NCI-H1930 (cell line): ENCODE data around the gene GBP3.
"Not testable (repeated sequence)": the region's sequence is repeated elsewhere in the genome, so short reads cannot be mapped to it uniquely, and the experiment has no call there.

Experiments
- DNase-seq, 2 experiments: peaks; one replicate each; lab custom pipeline; 2025; lab: John Stamatoyannopoulos, UW

GBP3 gene, protein sequence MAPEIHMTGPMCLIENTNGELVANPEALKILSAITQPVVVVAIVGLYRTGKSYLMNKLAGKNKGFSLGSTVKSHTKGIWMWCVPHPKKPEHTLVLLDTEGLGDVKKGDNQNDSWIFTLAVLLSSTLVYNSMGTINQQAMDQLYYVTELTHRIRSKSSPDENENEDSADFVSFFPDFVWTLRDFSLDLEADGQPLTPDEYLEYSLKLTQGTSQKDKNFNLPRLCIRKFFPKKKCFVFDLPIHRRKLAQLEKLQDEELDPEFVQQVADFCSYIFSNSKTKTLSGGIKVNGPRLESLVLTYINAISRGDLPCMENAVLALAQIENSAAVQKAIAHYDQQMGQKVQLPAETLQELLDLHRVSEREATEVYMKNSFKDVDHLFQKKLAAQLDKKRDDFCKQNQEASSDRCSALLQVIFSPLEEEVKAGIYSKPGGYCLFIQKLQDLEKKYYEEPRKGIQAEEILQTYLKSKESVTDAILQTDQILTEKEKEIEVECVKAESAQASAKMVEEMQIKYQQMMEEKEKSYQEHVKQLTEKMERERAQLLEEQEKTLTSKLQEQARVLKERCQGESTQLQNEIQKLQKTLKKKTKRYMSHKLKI

DNA sequence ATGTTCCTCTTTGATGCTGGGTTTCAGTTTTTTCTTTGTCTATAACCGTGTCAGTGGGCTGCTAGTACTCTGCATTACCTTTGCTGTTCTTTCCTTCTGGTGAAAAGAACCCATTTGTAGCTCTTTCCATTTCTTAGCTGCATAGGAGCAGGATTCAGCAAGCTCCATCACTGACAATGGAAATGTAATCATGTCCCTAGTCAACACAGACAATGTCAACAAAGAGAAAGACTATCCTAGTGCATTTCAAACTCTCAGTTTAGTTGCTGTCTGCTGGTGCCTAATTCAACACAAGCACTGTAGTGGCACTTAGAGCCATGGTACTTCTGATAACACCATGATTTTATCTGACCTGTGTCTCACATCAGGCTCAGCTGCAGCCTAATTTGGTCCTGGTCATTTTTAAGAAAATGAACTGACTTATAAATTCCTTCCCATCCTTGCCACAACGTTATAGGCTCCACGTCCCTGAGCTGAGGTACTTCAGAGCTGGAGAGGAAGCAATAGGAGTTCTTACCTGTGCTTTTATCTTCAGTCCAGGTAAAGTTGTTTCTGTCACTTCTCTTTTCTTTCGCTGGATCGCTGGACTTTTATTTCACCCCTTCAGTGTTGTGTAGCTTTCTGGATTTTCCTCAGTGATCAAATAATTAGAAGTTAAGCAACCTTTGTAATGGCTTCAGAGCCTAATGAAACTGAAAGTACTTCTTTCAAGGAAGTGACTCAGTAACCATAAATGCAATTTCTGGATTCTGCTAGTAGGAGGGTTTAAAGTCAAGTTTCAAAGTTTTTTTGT lies at the start of gene GBP3:
Gene GBP3, minus strand, starts transcription at position 700 of the 793 bp plus-strand sequence. CDS start 2,145 bp downstream, outside the sequence.
- peak in 1 of 2 experiments; percentile 14 for DNase-seq

DNA sequence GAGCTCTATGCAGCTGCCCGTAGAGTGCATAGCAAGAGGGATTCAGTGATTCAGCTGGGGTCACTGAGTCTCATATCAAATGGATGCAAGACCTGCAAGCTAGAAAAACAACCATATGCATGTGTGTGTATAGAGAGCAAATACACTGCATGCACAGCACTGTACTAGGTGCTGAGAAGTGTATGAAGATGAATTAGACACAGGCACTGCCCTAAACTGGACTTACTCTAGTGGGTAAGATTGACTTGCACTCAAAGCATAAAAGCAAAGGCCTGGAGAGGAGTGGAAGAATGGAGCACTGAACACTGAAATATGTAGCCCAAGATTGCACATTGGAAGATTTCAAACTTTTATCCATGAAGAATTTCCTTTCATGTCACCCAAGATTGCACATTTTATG lies 47.8 kb upstream of the GBP3 start:
- no peak for DNase-seq

DNA sequence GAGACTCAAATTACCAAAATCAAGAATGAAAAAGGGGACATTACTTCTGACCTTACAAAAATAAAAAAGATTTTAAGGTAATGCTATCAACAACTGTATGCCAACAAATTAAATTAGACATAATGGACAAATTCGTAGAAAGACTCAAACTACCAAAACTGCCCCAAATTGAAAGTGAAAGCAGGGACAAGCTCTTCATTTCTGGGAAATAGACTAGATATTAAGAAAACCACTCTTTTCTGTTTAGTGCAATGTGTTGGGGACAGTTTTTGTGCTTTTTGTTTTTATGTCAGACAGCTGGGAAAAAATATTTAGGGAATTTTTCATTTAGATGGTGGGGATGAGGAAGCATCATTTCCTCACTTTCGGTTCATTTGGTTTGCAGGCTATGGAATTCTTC lies 47.3 kb upstream of the GBP3 start:
- DNase-seq, result no peak

DNA sequence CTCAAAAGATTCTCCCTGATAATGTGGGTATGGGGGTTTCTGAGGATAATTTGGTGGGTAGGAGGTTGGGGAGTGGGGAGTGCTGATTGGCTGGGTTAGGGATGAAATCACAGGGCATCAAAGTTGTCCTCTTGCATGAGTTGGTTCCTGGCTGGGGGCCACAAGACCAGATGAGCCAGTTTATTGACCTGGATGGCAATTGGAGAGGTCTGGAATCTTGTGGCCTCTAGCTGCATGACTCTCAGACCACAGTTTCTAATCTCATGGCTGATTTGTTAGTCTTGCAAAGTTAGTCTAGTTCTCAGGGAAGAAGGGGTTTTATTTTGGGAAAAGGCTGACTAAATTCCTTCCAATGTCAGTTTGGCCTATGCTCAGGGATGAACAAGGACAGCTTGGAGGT lies 45.6 kb upstream of the GBP3 start:
- no peak for DNase-seq

DNA sequence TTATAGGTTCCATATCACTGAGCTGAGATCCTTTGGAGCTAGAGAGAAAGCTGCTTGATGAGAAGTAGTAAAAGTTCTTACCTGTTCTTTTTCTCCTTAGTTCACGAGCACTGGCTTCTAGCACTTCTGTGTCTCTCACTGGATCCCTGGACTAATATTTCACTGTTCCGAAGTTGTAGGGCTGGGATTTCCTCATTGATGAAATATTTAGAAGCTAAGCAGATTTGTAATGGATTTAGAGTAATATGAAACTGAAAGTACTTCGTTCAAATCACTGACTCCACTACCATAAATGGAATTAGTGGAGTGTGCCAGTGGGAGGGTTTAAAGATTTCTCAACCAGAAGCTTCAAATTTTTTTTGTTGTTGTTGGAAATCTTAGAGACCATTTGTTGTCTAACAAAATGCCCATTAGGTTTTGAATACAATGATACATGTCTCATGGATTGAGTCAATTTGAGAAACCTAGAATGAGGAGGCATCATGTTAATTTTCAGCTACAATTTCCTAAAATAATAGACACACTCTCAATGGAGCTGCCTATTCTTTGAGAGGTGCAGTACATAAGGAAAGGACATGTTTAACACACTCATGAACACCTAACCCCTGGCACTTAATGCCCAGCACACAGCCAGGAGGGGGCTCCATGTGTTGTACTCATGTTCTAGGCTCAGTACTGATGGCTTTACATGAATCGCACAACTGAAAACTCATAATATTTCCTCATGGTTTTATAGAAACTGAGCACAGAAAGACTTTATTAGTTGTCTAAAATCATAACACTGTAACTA lies 42.6 kb upstream of the GBP3 start, which contains the start of gene GBP1:
Gene GBP1, minus strand, starts transcription at position 130 of the 790 bp plus-strand sequence. CDS start 1,974 bp downstream, outside the sequence.
- DNase-seq, result no peak

DNA sequence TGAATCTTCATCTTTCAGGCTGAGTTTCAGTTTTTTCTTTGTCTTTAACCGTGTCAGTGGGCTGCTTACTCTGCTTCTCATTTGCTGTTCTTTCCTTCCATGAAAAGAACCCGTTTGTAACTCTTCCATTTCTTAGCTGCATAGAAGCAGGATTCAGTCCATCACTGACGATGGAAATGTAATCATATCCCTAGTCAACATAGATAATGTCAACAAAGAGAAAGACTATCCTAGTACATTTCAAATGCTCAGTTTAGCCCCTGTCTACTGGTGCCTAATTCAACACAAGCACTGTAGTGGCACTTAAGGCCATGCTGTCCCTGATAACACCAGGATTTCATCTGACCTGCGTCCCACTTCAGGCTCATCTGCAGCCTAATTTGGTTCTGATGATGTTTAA lies 42.0 kb upstream of the GBP3 start:
- no peak for DNase-seq

DNA sequence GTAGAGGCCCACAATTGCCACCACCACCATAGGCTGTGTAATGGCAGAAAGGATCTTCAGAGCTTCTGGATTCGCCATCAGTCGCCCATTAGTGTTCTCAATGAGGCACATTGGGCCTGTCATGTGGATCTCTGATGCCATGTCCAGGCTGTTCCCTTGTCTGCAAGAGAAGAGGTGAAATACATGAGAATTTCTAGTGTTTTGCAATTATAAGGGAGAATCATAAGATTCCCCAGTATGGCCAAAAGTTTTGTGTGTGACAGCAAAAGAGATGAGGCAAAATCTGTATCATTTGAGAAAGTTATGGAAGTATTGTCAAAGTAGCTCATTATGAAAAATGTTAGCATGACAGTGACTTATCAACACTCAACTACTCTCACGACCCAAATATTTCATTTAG lies 40.4 kb upstream of the GBP3 start:
- DNase-seq, result no peak

DNA sequence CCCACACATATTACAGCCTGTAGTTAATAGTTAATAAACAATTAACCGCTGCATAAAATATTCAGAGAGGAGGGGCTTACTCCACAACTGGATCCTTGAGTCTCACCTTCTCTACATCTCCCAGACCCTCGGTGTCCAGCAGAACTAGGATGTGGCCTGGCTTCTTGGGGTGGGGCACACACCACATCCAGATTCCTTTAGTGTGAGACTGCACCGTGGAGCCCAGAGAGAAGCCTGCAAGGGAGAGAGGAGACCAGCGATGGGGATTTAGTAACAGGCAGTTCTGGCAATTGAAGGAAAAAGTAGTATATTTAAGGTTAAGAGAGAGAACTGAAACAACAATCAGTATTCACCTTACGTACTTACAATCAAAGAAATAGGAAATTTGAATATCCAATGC lies 37.4 kb upstream of the GBP3 start:
- no peak for DNase-seq

DNA sequence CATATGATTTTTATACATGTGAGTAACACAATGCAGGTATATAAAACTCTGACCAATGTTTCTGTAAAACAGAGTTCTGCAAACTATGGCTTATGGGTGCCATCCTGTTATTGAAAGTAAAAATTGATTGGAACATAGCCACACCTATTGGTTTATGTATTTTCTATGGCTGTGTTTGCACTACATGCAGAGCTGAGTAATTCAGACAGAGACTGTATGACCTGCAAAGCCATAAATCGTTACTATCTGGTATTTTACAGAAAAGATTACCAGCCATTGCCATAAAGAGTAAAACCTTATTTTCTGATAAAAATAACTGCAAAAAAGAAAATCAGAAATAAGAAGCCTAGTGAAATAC lies 29.3 kb upstream of the GBP3 start:
- no peak for DNase-seq

DNA sequence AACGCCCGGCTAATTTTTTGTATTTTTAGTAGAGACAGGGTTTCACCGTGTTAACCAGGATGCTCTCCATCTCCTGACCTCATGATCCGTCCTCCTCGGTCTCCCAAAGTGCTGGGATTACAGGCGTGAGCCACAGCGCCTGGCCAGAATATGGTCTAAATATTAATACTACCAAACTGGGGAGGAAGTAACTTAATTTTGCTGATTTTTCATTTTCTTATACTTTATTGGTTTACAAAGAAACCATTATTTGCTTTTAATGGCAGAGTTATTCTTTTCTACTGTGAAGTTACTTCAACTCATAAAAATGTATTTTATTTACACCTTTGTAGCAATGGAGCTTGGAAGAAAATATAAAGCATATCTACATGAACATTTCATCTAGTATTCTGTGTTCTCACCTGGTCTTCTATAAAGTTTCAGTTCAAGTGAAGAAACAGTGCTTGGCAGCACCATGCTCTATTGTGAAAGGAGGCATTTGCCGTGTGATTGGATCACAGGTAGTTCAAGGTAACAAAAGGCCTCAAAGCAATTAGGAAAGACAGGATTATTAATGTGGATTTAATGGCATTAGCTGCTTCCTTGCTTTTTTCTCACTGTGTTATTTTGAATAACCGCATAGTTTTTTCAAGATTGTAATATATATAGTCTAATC lies 28.8 kb upstream of the GBP3 start:
- DNase-seq, result no peak

DNA sequence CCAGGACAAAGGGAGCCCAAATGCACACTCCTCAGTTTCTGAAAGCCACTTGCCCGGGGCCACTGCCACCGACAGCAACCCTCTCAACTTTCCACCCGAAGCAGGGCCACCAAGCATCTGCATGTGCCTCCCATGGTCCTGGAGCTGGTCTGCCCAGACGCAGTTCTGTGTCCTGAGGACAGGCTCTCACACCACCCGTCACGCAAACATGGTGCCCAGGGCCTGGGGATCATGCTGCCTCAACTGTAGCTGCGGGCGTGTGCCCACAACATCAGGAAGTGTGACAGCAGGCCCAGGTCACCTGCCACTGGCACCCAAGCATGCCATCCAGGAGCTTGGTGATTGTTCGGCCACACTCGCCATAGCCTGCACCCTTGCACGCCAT lies 28.0 kb upstream of the GBP3 start:
- DNase-seq, result no peak

DNA sequence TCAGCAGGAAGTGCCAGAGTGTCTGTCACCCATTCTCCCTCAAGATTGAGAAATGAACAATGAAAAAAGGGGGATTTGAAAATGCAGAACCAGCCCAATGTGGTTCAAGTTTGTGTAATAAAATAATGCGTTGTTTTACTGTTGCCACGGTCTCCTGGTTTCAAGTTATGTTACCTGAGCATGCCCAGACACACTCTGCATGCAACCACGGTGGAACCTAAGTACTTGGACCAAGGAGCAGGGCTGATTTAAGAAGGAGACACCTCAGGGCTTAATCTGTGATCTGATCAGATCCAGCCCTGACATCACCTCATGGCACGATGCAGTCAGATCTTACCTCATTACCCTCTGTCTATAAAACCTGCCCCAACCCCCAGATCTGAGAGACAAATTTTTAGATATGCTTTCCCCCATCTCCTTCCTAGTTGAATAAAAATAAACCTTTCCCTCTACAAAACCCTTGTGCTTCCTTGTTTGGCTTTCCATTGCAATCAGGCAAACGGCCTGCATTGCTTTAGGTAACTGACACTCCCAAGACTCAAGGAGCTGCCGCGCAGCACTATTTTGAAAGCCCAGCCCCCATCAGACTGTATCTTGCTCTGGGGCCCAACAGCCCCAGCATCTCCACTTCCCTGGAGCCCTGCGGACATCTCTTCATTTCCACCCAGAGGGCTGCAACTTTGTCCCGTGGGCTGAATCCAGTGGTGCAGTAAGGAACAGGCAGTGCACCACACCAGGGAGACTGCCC lies 27.4 kb upstream of the GBP3 start:
- DNase-seq, result not testable (repeated sequence)

DNA sequence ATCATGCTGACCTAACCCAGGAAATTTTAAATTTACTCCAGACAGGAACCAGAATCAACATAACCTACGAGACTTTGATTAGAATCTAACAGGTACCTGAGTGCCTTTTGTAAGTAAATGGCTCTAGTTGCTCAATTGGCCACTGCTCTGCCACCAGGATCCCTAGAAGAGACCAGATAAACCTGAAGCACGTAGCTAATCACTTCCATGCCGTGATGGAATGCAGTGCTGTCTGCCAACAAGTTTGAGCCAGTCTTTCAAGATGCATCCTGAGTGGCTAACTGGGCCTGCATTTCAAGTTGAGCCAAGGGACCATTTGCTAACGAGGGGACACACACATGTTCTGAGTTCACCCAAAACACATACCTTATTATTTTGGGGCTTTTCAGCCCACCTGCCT lies 26.5 kb upstream of the GBP3 start:
- not testable (repeated sequence) for DNase-seq

DNA sequence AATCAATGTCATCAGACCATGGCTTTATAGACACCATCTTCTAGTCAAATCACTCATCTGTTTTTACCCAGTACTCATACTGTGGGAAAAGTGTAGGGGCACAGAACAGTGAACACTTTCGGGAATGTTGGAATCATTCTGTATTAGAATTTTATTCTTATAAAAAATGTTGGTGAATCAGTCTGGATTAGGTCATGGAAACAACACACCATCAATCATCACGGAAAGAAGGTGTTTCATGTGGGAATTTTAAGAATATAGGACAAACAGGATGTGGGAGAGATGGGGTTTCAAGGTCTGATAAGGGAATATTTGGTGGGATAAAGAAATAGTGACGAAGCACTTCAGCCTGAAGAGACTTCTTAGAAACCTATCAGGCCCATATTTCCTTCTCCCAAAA lies 25.1 kb upstream of the GBP3 start:
- DNase-seq, result no peak

DNA sequence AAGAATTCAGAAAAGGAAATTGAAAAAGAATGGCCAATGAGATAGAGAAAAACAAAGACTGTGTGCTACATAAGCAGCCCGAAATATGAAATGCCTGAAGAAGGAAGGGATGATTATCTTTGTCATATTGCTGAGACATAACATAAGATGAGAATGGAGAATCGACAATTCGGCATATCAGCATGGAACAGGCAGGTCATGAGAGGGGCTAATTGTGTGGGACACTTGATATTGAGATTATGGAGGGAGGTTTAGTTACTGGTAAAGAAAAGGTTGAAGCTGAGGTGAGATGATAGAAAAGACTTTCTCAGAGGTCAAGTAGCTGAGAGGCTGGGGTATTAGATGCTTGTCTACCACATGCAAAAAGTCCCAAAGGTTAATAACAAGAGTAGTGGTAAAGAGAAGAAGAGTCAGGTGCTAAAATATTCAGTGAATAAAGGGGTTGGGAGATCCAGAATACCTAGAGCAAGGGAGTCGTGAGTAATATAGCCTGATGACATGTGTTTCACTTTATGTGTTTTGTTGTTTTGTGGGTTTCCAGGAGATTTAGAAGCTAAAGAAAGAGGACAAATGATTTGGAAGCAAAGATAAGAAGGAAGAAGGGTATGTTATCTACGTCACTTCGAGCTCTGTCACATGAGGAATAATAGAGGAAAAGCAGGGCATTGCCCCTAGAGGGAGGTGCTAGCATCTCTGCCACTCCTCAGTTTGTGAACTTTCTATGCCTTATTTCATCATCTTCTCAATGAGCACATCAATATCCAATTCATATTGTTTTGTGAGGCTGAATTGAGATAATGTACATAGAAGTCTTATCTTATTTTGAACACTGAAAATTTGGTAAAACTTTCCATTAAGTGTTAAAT lies 23.9 kb upstream of the GBP3 start:
- DNase-seq, result not testable (repeated sequence)

DNA sequence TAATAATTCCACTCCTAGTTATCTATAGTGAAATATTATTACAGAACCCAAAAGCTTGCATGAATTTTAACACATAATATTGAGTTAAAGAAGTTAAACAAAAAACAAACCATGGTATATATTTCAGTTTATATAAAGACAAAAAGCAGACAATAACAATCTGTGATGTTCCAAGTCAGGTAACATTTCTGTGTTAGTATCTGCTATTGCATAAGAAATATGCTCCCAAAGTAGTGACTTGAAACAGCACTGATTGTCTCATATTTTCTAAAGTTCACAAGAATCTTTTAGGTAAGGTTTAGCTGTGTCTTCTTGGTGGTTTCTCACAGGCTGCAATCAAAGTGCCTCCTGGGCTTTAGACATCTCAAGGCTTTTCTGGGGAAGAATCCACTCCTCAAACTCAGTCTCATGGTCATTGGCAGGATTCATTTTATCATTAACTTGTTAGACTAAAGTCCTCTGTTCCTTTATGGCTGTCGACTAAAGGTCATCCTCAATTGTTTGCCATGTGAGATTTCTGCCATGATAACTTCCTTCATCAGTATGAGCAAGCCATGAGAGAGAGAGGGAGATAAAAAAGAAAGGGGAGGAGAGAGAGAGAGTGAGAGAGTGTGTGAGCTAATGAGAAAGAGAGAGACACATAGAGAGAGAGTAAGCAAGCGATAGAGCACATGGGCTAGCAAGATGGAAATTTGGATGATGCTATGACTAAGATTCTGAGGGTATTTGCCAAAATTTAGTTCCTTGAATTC lies 22.5 kb upstream of the GBP3 start:
- no peak for DNase-seq

DNA sequence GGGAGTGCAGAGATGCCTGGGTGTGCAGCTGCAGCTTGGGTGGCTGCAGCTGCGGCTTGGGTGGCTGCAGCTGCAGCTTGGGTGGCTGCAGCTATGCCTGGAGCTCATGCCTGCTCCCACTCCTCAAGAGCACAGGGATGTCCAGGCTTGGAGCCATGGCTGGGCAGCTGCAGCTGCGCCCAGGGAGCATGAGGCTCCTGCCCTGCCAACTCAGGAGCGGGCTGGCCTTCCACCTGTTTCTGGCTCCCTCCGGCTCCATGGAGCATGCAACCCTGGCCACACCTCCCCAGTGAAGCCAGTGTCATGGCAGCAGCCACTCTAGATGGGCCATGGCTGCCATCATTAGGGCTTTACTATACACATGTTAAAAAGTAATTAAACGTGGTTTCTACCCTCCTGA lies 21.3 kb upstream of the GBP3 start:
- no peak for DNase-seq

DNA sequence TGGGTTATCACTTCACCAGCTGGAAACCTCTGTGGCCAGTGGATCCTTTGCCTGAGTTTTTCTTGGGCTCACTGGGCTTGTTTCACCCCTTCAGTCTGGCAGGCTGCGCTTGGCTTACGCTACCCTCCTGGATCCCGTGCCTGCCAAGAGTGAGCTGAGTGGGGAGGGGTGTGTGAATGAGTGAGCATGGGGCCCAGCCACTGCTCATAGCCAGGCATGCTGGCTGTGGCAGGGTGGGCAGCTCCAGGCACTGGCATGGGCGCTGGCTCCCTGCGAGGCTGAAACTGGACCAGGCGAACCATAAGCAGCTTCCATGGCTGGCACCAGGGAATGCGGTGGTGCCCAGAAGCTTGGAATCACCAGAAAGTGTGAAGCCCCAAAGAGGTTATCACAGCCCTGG lies 19.8 kb upstream of the GBP3 start:
- no peak for DNase-seq

DNA sequence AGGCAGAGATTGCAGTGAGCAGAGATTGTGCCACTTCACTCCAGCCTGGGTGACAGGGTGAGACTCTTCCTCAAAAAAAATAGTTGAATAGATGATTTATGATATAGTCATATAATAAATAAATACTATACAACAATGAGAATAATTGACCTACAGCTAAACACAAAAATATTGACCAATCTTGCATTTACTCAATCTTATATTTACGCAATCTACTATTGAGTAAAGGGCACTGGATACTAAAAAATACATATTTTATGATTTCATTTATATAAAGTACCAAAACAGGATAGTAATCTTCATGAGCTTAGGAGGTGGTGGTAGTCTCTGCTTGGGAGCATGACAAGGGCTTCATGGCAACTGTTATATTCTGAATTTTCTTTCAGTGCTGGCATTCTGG lies 19.1 kb upstream of the GBP3 start:
- DNase-seq, result no peak
